Measurements from ENCODE around the gene LRRC58.

Gene LRRC58

DNA sequence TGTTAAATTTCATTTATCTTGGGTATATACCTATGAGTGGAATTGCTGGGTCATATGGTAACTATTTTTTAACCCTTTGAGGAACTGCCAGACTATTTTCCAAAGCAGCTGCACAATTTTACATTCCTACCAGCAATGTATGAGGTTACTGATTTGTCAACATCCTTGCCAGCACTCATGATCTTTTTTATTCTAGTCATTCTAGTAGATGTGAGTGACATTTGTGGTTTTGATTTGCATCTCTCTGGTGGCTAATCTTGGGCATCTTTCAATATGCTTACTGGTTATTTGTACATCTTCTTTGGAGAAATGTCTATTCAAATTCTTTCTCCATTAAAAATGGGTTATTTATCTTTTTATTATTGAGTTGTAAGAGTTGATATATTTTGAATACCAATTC lies 21.3 kb upstream of the LRRC58 start:
- TF ChIP-seq, protein P1, sequence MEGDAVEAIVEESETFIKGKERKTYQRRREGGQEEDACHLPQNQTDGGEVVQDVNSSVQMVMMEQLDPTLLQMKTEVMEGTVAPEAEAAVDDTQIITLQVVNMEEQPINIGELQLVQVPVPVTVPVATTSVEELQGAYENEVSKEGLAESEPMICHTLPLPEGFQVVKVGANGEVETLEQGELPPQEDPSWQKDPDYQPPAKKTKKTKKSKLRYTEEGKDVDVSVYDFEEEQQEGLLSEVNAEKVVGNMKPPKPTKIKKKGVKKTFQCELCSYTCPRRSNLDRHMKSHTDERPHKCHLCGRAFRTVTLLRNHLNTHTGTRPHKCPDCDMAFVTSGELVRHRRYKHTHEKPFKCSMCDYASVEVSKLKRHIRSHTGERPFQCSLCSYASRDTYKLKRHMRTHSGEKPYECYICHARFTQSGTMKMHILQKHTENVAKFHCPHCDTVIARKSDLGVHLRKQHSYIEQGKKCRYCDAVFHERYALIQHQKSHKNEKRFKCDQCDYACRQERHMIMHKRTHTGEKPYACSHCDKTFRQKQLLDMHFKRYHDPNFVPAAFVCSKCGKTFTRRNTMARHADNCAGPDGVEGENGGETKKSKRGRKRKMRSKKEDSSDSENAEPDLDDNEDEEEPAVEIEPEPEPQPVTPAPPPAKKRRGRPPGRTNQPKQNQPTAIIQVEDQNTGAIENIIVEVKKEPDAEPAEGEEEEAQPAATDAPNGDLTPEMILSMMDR (IDR thresholded peaks at IDR 0.05): no peak
- no peak overlapping the region for H3K4me3 ChIP-seq
- no peak overlapping the region for H3K27ac ChIP-seq
- no peak for DNase-seq (ENCODE audit: low spot score)

DNA sequence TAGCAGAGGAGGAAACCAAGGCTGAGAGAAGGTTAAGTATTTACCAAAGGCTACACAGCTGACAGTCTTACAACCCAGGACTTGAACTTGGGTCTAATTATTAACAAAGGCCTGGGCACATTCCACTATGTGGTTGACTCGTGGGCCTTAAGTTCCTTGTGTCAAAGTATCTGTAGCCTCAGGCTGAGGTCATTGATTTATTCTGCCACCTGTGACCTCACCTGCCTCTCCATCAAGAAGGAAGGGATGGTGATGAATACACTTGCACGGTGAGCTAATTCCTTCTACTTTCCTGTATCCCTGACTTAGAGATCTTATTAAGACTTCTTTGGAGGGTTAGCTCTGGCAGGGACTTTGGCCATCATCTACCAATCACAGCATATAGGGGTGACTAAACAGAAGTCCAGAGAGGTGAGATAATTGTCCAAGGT lies 19.9 kb upstream of the LRRC58 start:
- TF ChIP-seq, protein P1 (IDR thresholded peaks at IDR 0.05): no peak
- H3K4me3 ChIP-seq: no peak overlapping the region
- DNase-seq (ENCODE audit: low spot score): no peak
- no peak overlapping the region for H3K27ac ChIP-seq

DNA sequence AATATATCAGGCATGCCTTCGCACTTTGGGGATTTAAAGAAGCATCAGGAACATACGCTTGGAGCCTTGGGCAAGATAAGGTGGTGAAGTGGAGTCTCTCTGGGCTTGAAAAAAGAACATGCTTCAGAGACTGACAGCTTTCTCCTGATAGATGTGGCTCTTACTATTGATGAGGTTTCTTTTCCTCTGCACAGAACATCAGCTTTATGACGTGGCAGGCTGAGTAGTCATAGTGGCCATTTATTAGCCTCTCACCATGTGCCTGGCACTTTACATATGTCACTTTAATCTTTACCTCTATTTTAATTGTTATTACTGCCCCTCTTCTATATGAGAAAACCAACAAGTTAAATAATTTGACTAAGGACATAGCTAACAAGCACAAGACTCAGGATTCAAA lies 19.0 kb upstream of the LRRC58 start:
- no peak overlapping the region for H3K4me3 ChIP-seq
- no peak for DNase-seq (ENCODE audit: low spot score)
- TF ChIP-seq, protein P1 (IDR thresholded peaks at IDR 0.05): no peak
- H3K27ac ChIP-seq: no peak overlapping the region

DNA sequence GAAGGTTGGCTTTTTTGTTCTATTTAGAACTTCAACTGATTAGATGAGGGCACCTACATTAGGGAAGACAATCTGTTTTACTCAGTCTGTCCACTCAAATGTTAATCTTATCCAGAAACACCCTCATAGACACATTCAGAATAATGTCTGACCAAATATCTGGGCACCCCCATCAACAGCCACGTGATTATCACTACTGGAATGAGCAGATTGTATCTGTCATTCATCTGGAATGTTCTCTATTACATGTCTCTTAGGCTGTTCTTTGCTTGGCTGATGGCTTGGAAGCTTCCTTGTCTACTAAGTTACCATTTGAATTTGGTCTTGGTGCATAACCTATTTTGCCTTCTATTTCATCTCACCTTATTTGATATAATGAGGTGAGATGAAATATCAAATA lies 15.7 kb upstream of the LRRC58 start:
- Histone ChIP-seq H3K27ac (no peak overlapping the region), H3K4me3 (no peak overlapping the region)
- no peak for DNase-seq (ENCODE audit: low spot score)
- TF ChIP-seq, protein P1 (IDR thresholded peaks at IDR 0.05): no peak

DNA sequence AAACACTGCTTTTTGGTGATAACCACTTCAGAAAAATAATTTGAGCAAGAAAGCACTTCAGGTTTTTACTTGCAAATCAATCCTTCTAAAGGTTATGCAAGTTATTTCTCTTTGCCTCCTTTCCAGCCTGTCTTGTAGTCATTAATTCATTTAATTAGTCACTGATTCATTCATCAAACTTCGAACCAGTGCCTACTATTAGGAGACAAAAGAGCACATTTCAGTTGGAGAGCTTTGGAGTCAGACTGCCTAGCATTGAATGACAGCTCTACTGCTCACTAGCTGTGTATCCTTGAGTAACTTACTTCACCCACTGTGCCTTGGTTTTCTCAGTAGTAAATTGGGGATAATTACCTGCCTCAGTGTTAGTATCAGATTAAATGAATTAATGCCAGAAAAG lies 14.9 kb upstream of the LRRC58 start:
- Histone ChIP-seq H3K4me3 (no peak overlapping the region), H3K27ac (no peak overlapping the region)
- TF ChIP-seq, protein P1 (IDR thresholded peaks at IDR 0.05): no peak
- no peak for DNase-seq (ENCODE audit: low spot score)

DNA sequence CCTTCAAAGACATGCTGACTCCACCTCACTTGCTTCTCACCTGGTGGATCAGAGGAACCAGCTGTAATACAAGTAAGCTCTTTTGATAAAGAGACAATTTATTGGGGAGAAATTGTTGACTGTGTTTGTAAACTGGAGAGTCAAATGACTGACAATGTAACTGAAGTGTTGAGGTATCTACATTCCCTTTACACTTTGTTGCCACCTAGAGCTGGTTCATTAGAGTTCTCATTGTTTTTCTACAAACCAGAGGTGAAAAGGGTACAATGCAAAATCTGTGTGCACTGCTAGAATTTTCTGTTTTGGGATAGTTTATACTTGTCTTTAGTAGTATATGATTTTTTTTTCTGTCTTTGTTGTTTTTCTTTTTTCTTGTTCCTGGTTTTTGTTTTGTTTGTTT lies 8.7 kb upstream of the LRRC58 start:
- no peak overlapping the region for H3K27ac ChIP-seq
- DNase-seq (ENCODE audit: low spot score): no peak
- H3K4me3 ChIP-seq: no peak overlapping the region
- TF ChIP-seq, protein P1 (IDR thresholded peaks at IDR 0.05): no peak

DNA sequence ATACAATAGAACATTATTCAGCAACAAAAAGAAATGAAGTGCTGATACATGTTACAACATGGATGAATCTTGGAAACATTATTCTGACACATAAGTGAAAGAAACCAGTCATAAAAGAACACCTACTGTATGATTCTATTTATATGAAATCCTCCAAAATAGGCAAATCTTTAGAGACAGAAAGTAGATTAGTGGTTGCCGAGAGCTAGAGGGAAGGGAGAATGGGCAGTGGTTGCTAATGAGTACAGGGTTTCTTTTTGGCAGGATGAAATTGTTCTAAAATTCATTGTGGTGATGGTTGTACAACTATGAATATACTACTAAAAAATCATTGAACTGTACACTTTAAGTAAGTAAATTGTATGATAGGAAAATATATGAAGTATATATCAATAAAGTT lies 6.3 kb upstream of the LRRC58 start:
- Histone ChIP-seq H3K4me3 (no peak overlapping the region), H3K27ac (no peak overlapping the region)
- no peak for DNase-seq (ENCODE audit: low spot score)
- TF ChIP-seq, protein P1 (IDR thresholded peaks at IDR 0.05): no peak
